D721Med (cell line): Measurements from ENCODE around the gene LMBRD1.

ENCODE experiments used
- DNase-seq: peaks from one replicate; pipeline ENCODE4 v3.0.0; 2011; ENCODE audit warnings: low spot score; ENCODE audit not compliant: insufficient read length
- FAIRE-seq: peaks from 2 replicates; lab custom pipeline; 2011; peaks lifted over from hg19 to GRCh38; lab: Jason Lieb, UNC
- CTCF ChIP-seq: IDR thresholded peaks from 2 replicates; pipeline ENCODE4 v1.5.1; 2012; ENCODE audit warnings: mild to moderate bottlenecking, control low read depth; ENCODE audit not compliant: insufficient read depth; ENCODE audit errors: missing control alignments

LMBRD1 gene

GRCh38 chr6:69785697-69786096 is 11.1 kb downstream of the LMBRD1 start:
- DNase-seq (no peak), FAIRE-seq (no peak)
- TF ChIP-seq CTCF, result no peak

- DNase-seq, result no peak
- no peak for FAIRE-seq
- TF ChIP-seq CTCF, result no peak
Measured at GRCh38 chr6:69784595-69785377, 12.0 kb downstream of the LMBRD1 start.

GRCh38 chr6:69783108-69783507 is 13.7 kb downstream of the LMBRD1 start:
- no peak for FAIRE-seq
- DNase-seq, result no peak
- TF ChIP-seq CTCF, result no peak

- TF ChIP-seq CTCF, result no peak
- FAIRE-seq (no peak), DNase-seq (no peak)
Measured at GRCh38 chr6:69780585-69781178, 16.1 kb downstream of the LMBRD1 start.

- TF ChIP-seq CTCF, result no peak
- DNase-seq (no peak), FAIRE-seq (no peak)
Measured at GRCh38 chr6:69775941-69776340, 20.9 kb downstream of the LMBRD1 start.

GRCh38 chr6:69775585-69775849 is 21.3 kb downstream of the LMBRD1 start:
- no peak for DNase-seq
- no peak for FAIRE-seq
- no peak for TF ChIP-seq CTCF
